SU-DHL-6 (cell line): ENCODE results near the gene ATP2A3.
A peak's percentile ranks its signal among the peaks of the same experiment; 100 is the strongest.

Source experiments
- H2AFZ ChIP-seq: fragments of 200-600 bp; sonication (generic); 2 replicates; pipeline ENCODE4 v1.6.1; 2014; ENCODE audit warnings: low read depth, mild to moderate bottlenecking, moderate library complexity, mixed read lengths, antibody characterized with exemption, low read length; ENCODE audit not compliant: severe bottlenecking
- H3F3A ChIP-seq: fragments of 200-600 bp; shearing (Covaris generic); 2 replicates; pipeline ENCODE4 v1.6.0; 2016; ENCODE audit warnings: antibody characterized with exemption, mild to moderate bottlenecking; ENCODE audit not compliant: insufficient read depth
- H3K27ac ChIP-seq: fragments of 200-600 bp; sonication (generic); 2 replicates; pipeline ENCODE4 v1.5.1; 2016; ENCODE audit warnings: low read depth, mild to moderate bottlenecking, low read length, moderate library complexity, mixed read lengths
- H3K27me3 ChIP-seq: fragments of 200-600 bp; sonication (generic), shearing (Covaris generic); 2 replicates; pipeline ENCODE4 v1.6.0; 2014; ENCODE audit warnings: mild to moderate bottlenecking, low read length
- H3K36me3 ChIP-seq: fragments of 200-600 bp; sonication (generic); 2 replicates; pipeline ENCODE4 v1.6.1; 2014; ENCODE audit warnings: mild to moderate bottlenecking, low read length, mixed read lengths
- H3K4me2 ChIP-seq: fragments of 300-600, 200-600 bp; shearing (Covaris generic), sonication (generic); 2 replicates; pipeline ENCODE4 v1.6.0; 2014; ENCODE audit warnings: low read length, low read depth, mild to moderate bottlenecking; ENCODE audit not compliant: poor library complexity, severe bottlenecking
- H3K4me3 ChIP-seq: fragments of 200-600 bp; sonication (generic); 2 replicates; pipeline ENCODE4 v1.5.1; 2014; ENCODE audit warnings: antibody characterized with exemption, low read length, mild to moderate bottlenecking, mixed read lengths; ENCODE audit not compliant: insufficient read depth, poor library complexity, severe bottlenecking
- H3K79me2 ChIP-seq: fragments of 200-600 bp; sonication (generic); 2 replicates; pipeline ENCODE4 v1.6.1; 2014; ENCODE audit warnings: mild to moderate bottlenecking, low read length, moderate library complexity; ENCODE audit not compliant: insufficient read depth
- H3K9ac ChIP-seq: fragments of 200-600 bp; sonication (generic); 2 replicates; pipeline ENCODE4 v1.7.0; 2014; ENCODE audit warnings: mild to moderate bottlenecking, low read length
- H3K9me2 ChIP-seq: fragments of 200-600 bp; sonication (generic); replicated peaks from 2 replicates; pipeline ENCODE4 v1.6.1; 2014; ENCODE audit warnings: low read length; ENCODE audit not compliant: insufficient read depth
- H3K9me3 ChIP-seq: fragments of 200-600 bp; sonication (generic); 2 replicates; pipeline ENCODE4 v1.6.1; 2014; ENCODE audit warnings: low read length, mixed read lengths; ENCODE audit not compliant: insufficient read depth
- H4K20me1 ChIP-seq: fragments of 200-600 bp; sonication (generic); 2 replicates; pipeline ENCODE4 v1.6.1; 2014; ENCODE audit warnings: low read depth, mild to moderate bottlenecking, antibody characterized with exemption, low read length, moderate library complexity, mixed read lengths
- EZH2phosphoT487 ChIP-seq: fragments of 200-600 bp; sonication (generic), shearing (Covaris generic); conservative IDR thresholded peaks from 2 replicates; pipeline ENCODE4 v1.6.1; 2018; ENCODE audit warnings: mild to moderate bottlenecking, antibody characterized with exemption, low read length, moderate library complexity, mixed read lengths
- TF ChIP-seq, protein P1 (sequence below): fragments of 200-600 bp; sonication (generic); IDR thresholded peaks from one replicate; pipeline ENCODE4 v1.5.1; 2017; ENCODE audit warnings: antibody characterized with exemption, mild to moderate bottlenecking, low read length, moderate library complexity; ENCODE audit not compliant: insufficient read depth, poor library complexity, severe bottlenecking

The ATP2A3 gene

DNA sequence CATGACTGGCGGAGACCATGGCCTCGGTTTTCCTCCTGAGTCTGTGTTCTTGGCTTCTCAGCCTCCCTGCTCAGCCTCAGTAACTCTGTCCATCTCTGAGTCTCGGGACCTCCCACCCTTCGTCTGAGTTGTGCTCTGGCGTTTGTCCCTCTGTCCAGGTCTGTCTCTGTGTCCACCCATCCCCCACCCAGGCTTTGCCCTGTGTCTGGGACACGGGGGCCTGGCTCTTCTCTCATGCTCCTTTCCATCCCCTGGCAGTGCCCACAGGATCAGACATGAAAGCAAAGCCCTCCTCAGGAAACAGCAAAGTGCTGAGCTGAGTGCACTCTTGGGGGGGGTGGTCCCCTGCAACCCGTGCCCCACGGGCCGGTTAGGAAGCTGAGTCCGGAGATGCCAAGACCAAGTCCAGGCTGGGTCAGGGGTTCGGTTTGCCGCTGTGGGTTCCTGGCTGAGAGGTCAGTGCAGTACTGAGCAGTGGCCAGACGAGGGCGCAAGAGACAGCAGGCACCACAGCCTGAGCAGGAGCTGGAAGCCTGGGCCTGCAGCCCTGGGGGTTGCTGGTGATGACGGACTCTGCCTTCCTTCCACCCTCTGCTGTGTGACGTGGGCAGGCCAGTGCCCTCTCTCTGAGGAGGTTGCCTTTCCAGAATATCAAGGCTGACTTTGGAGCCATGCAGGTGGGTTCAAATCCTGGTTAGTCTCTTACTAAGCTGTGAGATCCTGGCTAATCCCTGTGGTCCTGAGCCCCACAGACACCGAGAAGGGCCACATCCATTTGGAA lies 50.5 kb downstream of the ATP2A3 start:
- H3K9me3 ChIP-seq: no peaks in the 10 kb centered on the region
- no peak overlapping the region for H2AFZ ChIP-seq
- H3K9me2 ChIP-seq: no peaks in the 10 kb centered on the region
- H3K27me3 ChIP-seq: no peaks in the 10 kb centered on the region
- H3K9ac ChIP-seq: peak overlapping the region; percentile 24; the same call in 1 of the 2 replicates
- peak overlapping the region; percentile 47 for H3K4me2 ChIP-seq
- H3F3A ChIP-seq: peaks cover 10% of the 10 kb centered on the region
- no peaks in the 10 kb centered on the region for H4K20me1 ChIP-seq
- H3K79me2 ChIP-seq: no peaks in the 10 kb centered on the region
- H3K27ac ChIP-seq: peak overlapping the region; percentile 83
- H3K36me3 ChIP-seq: no peaks in the 10 kb centered on the region
- no peak overlapping the region for H3K4me3 ChIP-seq
- TF ChIP-seq EZH2phosphoT487: no peak
- TF ChIP-seq, protein P1, sequence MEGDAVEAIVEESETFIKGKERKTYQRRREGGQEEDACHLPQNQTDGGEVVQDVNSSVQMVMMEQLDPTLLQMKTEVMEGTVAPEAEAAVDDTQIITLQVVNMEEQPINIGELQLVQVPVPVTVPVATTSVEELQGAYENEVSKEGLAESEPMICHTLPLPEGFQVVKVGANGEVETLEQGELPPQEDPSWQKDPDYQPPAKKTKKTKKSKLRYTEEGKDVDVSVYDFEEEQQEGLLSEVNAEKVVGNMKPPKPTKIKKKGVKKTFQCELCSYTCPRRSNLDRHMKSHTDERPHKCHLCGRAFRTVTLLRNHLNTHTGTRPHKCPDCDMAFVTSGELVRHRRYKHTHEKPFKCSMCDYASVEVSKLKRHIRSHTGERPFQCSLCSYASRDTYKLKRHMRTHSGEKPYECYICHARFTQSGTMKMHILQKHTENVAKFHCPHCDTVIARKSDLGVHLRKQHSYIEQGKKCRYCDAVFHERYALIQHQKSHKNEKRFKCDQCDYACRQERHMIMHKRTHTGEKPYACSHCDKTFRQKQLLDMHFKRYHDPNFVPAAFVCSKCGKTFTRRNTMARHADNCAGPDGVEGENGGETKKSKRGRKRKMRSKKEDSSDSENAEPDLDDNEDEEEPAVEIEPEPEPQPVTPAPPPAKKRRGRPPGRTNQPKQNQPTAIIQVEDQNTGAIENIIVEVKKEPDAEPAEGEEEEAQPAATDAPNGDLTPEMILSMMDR: peak; percentile 98

DNA sequence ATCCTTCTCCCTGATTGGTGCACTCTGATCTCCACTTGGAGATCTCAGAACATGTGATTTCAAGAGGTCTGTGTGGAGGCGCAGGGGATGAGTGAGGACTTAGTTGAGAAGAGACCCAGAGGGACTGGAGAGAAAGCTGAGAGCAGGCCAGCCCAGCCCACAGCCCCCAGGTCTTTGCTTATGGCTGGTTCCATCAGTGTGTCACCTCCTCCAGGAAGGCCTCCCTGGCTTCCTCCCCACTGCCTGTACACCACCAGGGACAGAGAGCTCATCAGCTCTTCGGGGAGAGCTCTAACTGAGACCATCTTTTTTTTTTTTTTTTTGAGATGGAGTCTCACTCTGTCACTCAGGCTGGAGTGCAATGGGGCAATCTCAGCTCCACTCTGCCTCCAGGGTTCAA lies 51.4 kb downstream of the ATP2A3 start:
- no peaks in the 10 kb centered on the region for H3K9me3 ChIP-seq
- H3K36me3 ChIP-seq: no peaks in the 10 kb centered on the region
- H3K27me3 ChIP-seq: no peaks in the 10 kb centered on the region
- peaks cover 10% of the 10 kb centered on the region for H3F3A ChIP-seq
- H3K79me2 ChIP-seq: no peaks in the 10 kb centered on the region
- no peaks in the 10 kb centered on the region for H3K9me2 ChIP-seq
- no peak overlapping the region for H3K4me2 ChIP-seq
- TF ChIP-seq EZH2phosphoT487: no peak
- TF ChIP-seq, protein P1: no peak
- no peaks in the 10 kb centered on the region for H4K20me1 ChIP-seq
- H3K27ac ChIP-seq: no peak overlapping the region
- no peak overlapping the region for H3K4me3 ChIP-seq
- no peak overlapping the region for H2AFZ ChIP-seq
- H3K9ac ChIP-seq: no peak overlapping the region

DNA sequence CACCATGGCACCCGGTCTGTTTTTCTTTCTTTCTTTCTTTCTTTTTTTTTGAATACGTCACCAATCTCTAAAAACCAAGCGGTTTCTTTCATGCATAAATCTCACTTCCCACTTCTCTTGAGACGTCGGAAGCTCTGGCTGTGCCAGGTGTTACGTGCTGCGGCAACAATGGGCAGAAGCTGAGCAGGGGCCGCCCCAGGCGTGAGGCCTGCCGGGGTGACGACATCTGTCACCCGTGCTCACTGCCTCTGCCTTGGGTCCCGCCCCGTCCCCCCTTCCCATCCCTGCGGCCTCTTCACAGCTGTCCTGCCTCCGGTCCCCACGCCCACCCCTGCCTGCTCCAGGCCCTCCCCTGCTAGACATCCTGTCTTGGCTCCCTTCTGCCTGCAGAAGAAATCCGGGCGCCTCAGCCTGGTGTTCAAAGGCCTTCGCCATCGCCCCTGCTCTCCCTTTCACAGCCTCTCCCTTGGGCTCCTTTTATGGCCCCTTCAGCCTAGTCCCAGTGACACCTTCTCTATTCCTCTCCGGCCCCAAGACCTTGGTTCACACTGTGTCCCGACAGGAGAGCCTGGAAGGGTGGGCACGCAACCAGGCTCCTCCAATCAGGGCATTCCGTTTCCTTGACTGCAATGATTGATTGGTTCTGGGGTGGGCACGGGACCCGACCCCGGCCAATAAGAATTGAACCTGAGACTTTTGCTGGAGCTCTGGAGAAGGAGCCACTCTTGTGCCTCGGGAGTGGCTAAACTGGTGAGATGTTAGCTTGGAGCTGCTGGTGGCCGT lies 52.8 kb downstream of the ATP2A3 start:
- H3K9ac ChIP-seq: no peak overlapping the region; the same call in 1 of the 2 replicates
- no peak overlapping the region for H2AFZ ChIP-seq
- peaks cover 10% of the 10 kb centered on the region for H3F3A ChIP-seq
- H3K79me2 ChIP-seq: no peaks in the 10 kb centered on the region
- peak overlapping the region; percentile 40 for H3K4me2 ChIP-seq
- H3K9me2 ChIP-seq: no peaks in the 10 kb centered on the region
- H3K36me3 ChIP-seq: no peaks in the 10 kb centered on the region
- H4K20me1 ChIP-seq: no peaks in the 10 kb centered on the region
- no peaks in the 10 kb centered on the region for H3K27me3 ChIP-seq
- no peaks in the 10 kb centered on the region for H3K9me3 ChIP-seq
- no peak overlapping the region for H3K4me3 ChIP-seq
- no peak for TF ChIP-seq EZH2phosphoT487
- TF ChIP-seq, protein P1: no peak
- peak overlapping the region; percentile 77 for H3K27ac ChIP-seq
